RPMI7951 (cell line): ENCODE data around the gene CCNE1. TPM values are rescaled to one million over a fixed set of nuclear protein-coding genes. Genes with fewer than 3 reads are reported as not detected.
"Not testable (repeated sequence)": the region's sequence is repeated elsewhere in the genome, so short reads cannot be mapped to it uniquely, and the experiment has no call there.

Experiments used
- DNase-seq: peaks from one replicate; pipeline ENCODE4 v3.0.0-alpha.2; 2012; ENCODE audit warnings: low read depth
- total RNA-seq: library from RNA; depleted of rRNA; stranded (reverse); fragments of >200 nt; shearing (Covaris generic); gene quantifications from 2 replicates; pipeline ENCODE4 v1.2.3, GENCODE V29; 2014

Gene CCNE1
- total RNA-seq, 1 experiment from 2014 or later: 13.5 TPM

- DNase-seq: no peak
These were observed 24.5 kb upstream of the CCNE1 start for GRCh38 chr19:29787281-29787680.

DNA sequence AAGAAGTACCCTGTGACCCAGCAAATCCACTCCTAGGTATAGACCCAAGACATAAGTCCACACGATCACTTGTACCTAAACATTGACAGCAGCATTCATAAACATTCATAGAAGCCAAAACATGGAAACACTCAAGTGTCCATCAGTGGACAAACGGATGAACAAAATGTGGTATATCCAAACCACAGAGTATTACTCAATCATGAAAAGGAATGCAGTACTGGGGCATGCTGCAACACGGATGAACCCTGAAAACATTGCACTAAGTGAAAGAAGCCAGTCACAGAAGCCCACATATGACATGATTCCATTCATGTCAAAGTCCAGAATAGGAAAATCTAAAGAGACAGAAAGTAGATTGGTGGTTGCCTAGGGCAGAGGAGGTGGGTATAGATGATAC lies 22.8 kb upstream of the CCNE1 start:
- DNase-seq: no peak

DNA sequence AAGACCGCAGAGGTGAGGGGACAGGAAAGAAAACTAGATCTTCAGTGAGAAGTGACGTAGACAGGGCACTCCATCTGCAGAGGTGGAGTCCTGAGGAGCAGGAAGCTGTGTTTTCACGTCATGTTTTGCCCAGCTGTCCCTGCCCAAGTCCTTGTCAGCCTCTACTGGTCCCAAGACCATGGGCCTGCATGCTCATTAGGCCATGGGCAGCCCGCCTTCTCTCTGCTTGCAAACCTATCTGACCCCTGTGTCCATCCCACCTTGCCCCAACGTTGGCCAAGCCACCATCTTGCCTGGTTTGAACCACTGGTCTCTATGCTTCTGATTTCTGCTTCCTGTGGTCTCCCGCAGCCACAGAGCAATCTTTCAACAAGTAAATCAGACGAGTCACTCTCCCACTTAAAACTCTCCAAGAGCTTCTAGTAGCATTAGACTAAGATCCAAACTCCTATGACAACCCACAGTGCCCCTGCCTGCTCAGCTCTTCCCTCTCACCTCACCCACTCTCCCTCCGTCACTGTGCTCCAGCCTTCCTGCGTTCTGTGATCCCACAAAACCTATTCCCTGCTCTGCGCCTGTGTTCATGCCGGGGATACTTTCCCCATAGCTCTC lies 18.6 kb upstream of the CCNE1 start:
- no peak for DNase-seq

- not testable (repeated sequence) for DNase-seq
These were observed 17.3 kb upstream of the CCNE1 start for GRCh38 chr19:29794490-29794889.

DNA sequence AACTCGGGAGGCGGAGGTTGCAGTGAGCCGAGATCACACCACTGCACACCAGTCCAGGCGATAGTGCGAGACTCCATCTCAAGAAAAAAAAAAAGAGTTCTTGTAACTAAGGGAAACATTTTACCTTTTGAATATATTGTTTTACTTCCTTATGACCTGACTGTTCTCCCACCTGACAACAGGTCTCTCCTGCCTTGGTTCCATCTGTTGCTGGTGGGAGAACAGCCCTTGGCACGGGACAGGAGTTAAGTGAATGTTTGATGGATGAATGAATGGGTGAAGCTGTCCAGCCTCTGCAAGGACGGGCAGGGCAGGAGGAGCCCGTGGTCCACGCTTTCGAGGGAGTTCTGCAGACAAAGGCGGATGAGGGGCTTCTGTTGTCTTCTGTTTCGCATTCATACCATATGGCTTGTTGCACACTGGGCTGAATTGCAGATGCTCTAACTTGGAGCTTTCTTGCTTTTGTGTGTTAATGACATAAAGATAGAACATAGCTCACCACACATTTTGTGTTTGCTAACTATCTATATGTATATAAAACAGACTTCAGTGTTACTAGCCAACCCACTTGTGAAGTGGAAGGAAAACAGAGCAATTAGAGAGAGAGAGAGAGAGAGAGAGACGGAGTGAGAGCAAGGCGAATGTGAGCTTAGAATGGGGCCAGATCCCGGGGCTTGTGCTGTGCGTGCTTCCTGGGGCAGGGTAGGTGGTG lies 16.2 kb upstream of the CCNE1 start:
- DNase-seq: no peak

- DNase-seq: no peak
These were observed 15.6 kb upstream of the CCNE1 start for GRCh38 chr19:29796173-29796573.

- no peak for DNase-seq
These were observed 12.9 kb upstream of the CCNE1 start for GRCh38 chr19:29798774-29799497.

GRCh38 chr19:29800100-29800825 lies 11.5 kb upstream of the CCNE1 start:
- DNase-seq: no peak

DNA sequence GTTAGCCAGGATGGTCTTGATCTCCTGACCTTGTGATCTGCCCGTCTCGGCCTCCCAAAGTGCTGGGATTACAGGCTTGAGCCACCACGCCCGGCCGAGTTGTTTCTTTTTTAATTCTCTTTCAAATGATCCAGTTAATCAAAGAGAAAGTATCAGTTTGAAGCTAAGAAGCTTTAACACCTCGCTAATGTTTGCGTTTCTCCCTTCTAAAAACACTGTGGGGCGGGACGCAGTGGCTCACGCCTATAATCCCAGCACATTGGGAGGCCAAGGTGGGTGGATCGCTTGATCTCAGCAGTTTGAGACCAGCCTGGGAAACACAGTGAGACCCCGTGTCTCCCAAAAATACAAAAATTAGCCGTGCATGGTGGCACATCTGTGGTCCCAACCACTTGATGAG lies 7.8 kb upstream of the CCNE1 start:
- not testable (repeated sequence) for DNase-seq

- no peak for DNase-seq
These were observed 7.3 kb upstream of the CCNE1 start for GRCh38 chr19:29804493-29804892.

GRCh38 chr19:29805031-29805965 lies 6.5 kb upstream of the CCNE1 start:
- peak; percentile 70 for DNase-seq

DNA sequence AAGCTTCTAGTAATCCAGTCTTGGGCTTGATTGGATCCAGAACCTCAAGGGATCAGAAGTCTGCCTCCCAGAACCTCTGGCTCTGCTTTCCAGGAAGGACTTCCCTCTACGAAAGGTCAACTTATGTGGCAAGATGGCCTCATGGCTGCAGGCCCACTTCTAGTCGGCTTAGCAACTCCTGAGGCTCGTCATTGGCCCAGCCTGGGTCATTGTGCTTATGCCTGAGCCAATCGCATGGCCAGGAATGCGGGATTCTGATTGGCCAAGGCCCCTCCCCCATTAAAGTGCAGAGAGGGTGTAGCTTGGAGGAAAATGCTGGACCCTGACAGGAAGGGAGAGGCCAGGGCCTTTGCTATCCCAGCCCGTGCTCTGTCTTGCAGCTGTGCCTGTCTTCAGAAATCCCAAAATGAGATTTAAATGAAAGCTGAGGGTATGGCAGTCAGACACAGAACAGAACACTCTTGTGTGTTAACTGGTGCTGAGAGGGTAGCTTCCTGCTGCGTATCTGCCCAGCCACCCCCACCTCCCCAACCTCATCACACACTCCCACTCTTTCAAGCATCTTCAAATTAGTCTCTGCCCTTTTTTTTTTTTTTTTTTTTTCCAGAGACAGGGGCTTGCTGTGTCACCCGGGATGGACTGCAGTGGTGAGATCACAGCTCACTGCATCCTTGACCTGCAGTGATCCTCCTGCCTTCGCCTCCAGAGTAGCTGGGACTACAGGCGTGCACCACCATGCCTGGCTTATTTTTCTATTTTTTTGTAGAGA lies 5.5 kb upstream of the CCNE1 start:
- peak; percentile 21 for DNase-seq

- no peak for DNase-seq
These were observed 4.6 kb upstream of the CCNE1 start for GRCh38 chr19:29807178-29807577.

DNA sequence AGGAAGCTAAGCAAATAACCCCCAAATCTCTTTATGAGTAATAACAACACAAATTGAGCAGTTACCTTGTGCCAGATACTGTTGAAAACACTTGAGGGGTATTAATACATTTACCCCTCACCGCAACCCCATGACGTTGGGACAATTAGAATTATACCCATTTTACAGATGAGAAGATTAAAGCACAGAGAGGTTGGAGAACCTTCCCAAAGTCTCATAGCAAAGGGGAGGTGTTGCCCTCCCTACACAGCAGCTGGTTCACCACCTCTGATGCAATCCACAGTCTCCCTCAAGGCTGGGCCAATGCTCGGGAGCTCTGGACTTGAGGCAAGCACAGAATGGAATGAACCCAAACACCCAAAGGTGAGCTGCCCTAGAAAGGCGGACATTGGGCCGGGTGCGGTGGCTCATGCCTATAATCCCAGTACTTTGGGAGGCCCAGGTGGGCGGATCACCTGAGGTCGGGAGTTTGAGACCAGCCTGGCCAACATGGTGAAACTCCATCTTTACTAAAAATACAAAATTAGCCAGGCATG lies 3.9 kb upstream of the CCNE1 start:
- no peak for DNase-seq

- DNase-seq: no peak
These were observed 1.8 kb upstream of the CCNE1 start for GRCh38 chr19:29809795-29810503.

- DNase-seq: peak; percentile 40
These were observed 1.3 kb upstream of the CCNE1 start for GRCh38 chr19:29810504-29810871.

DNA sequence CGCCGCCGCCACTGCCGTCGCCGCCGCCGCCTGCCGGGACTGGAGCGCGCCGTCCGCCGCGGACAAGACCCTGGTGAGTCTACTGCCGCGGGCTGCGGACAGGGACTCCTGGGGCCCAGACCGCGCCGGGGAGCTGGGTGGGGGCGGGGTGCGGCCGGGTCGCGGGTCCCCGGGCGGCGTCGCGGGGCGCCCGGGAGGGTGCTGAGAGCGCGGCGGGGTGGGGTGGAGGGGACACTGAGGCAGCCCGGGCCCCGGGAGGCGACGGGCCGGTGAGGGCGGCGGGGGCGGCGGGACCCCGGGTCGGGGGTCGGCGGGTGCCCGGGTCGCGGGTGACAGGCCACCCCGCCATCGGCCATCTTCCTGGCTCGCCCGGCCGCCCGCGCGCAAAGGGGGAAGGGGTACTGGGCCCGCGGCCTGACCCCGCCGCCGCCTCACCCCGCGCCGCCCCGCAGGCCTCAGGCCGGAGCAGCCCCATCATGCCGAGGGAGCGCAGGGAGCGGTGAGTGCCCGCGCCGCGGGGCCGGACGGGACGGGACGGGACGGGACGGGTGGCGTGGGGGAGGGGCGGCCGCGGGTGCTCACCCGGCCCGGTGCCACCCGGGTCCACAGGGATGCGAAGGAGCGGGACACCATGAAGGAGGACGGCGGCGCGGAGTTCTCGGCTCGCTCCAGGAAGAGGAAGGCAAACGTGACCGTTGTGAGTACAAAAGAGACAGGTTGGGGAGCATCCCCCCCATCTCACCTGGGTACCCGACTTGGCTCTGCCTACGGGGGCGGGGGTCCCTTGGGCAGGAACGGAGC lies 489 bp downstream of the CCNE1 start:
- no peak for DNase-seq

DNA sequence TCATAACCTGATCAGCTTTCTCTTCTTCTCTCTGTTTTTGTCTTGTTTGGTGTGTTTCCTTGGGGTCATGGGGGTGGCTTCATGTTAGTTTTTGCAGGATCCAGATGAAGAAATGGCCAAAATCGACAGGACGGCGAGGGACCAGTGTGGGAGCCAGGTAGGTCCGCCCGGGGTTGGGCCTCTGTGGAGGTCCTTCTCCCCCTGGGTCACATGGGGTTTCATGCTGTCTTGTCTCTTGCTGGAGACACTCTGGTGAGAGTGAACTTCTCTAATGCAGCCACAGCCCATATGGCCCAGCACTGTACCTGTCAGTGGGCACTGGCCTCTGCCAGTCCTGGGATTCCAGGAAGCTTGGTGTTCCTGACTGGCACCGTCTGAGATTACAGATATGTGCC lies 1.1 kb downstream of the CCNE1 start:
- no peak for DNase-seq

- no peak for DNase-seq
These were observed 1.9 kb downstream of the CCNE1 start for GRCh38 chr19:29813642-29814041.
